IPS DF 4.7 (cell line): ENCODE results near the gene SEMA3G.

ENCODE experiments used
- DNase-seq: peaks from one replicate; pipeline ENCODE4 v3.0.0-alpha.2; 2013; ENCODE audit warnings: low spot score; ENCODE audit errors: extremely low read depth

Gene SEMA3G

DNA sequence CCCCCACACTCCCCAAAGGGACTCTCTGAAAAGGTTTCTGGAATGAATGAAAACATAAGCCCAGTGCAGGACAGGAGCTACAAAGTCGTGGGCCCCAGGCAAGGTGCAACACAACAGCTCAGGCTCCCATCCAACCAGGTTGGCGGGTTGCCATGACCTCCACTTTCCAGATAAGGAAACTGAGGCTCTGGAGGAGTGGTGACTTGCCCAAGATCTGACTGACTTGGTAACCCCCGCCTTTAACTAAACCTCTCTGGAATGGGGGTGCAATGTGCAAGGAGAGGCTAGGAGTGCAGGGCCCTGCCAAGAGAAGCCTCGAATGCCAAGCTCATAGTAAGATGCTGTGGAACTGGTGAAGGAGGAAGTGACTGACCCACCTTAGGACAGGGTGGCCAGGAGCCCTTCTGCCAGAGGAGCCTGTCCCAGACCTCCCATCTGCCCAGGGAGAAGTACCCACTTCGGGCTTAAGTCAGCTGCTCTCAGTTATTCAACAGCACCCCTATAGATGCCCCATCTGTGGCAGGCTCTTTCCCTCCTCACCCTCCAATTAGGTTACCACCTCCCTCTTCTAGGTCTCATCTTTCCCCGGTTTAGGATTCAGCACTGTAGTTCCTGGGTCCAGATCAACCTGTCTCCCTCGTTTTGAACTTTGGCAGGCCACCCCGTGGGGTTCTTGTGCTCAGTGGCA, 9.5 kb upstream of the SEMA3G start:
- no peak for DNase-seq

DNA sequence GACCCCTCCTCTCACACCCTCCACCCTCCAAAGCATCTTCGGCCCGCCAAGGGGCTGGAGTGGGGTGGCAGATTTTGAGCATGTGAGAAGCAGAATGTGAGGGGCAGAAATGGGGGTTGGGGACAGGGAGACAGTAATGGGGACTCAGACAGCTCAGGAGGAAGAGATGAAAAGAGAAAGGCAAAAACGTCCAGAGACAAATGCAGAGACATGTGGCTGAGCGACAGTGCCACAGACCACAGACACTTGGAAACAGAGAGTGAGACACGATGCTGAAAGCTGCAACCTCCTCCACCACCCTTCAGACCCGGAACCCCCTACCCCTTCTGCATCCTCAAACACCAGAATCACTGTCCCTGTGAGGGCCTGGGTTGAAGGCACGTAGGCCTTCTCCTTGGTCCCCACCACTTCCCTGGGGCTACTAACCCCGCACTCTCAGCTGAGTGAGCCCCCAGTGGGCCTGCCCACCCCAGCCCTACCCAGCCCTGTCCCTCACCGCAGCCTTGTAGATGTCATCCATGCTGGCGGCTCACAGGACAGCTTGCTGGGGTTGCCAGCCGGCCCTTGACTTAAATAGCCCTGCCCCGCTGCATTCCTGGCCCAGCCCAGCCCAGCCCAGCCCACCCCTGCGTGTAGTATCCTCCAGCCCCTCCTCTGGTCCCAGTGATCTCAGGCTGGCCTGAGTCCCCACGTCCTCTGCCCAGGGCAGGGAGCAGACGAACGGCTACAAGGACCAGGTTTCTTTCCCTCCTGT, 8.8 kb upstream of the SEMA3G start, which contains the start of gene TNNC1:
TSS of gene TNNC1 (minus strand) at position 546 of the 754 bp plus-strand sequence. CDS start at position 520, 26 bp downstream.
- DNase-seq: no peak

DNA sequence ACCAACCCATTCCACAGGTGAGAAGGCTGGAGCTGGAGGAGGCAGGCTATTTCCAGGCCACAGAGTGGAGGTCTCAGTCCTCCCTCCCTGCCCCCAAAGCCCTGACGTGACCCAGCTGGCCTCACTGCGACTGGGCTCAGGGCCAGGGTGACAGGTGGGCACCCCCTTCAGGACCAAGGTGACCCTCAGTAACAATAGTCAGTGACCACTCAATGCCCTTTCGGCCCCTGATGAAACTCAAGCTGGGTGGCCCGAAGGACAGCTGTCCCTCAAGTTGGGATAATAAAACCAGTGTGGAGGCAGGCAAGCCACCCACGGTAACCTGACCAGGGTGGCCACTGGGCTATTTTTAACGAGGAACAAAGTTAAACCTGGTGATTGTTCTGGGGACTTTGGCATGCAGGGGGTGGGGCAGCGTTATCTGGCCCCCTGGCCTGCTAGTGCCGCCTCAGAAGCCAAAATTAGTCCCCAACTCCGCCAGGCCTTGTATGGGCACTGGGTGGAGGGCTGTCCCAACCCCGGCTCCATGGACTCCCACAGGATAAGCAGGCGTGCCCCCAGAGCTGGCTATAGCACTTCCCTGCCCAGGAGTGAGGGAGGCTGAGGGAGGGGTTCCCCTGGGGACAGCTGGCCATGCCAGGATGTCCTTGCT, 7.8 kb upstream of the SEMA3G start:
- no peak for DNase-seq

DNA sequence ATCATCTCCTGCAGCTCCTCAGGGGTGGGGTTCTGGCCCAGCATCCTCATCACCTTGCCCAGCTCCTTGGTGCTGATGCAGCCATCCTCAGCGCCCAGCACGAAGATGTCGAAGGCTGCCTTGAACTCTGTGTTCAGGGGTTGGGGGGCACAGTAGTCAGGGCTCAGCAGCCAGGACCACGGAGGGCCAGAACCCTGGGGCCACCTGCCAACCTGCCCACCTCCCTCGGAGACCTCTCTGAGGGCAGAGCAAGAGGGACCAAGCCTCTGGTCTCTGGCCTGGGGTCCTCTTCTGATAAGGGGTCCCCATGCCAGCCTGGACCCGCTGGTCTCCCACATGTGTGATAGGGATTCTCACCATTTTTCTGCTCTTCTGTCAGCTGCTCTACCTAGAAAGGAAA, 7.2 kb upstream of the SEMA3G start:
- no peak for DNase-seq

DNA sequence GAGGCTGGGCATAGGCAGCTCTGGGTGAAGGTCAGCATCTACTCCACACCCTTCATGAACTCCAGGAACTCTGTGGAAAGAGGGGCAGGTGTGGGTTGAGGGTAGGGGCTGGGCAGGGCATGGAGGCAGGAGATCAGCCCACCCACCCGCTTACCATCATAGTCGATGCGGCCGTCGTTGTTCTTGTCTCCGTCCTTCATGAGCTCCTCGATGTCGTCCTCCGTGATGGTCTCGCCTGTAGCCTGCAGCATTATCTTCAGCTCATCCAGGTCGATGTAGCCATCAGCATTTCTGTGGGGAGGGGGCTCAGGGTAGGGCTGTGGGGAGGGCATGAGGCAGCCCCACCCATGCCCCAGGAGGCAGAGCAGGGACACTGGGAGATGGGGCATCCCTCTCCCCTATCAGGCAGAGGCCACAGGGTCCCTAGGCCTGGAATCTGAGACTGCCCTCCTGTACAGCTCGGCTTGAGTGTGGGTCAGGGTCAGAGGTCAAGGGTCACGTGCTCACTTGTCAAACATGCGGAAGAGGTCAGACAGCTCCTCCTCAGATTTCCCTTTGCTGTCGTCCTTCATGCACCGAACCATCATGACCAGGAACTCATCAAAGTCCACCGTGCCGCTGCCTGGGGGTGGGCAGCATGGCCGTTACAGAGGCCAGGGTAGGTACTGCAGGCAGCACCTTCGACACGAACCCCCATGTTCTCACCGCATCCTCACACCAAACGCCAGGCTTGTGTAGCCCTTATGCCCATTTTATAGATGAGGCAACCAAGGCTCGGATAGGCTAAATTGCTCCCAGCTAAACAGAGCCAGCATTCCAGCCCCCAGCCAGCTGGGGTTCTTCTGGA, 6.6 kb upstream of the SEMA3G start:
- no peak for DNase-seq

DNA sequence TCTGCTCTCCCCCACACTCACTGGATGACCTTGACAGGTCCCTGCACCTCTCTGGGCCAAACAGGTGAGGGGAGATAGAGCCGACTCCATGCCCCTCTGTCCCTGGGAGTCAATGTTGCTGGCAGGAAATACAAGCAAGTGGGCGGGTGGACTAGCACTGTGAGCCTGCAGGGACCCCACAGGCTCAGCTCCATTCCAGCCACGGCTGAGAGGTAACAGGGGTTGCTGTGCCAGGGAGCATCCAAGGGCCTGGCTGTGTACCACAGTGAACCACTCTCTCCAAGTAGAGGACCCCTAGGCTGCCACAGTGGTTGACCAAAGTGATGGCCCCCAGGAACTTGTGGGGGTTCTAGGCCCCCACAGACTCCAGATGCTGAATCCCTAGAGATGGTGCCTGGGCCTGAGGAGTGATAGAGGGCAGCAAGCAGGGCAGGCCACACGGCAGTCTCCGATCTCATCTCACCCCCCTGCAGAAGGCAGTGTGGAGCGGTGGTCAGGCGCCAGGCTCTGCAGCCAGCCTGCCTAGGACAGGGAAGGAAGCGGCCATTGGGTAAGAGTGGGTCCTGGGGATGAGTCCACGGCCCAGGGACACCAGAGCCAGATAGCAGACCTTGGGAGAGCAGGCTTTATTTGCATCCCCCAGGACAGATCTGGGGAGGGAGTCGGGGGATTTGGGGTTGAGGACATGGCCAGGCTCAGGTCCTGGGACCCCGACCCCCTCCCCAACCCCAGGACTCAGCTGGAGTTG, 5.8 kb upstream of the SEMA3G start:
- DNase-seq: no peak

DNA sequence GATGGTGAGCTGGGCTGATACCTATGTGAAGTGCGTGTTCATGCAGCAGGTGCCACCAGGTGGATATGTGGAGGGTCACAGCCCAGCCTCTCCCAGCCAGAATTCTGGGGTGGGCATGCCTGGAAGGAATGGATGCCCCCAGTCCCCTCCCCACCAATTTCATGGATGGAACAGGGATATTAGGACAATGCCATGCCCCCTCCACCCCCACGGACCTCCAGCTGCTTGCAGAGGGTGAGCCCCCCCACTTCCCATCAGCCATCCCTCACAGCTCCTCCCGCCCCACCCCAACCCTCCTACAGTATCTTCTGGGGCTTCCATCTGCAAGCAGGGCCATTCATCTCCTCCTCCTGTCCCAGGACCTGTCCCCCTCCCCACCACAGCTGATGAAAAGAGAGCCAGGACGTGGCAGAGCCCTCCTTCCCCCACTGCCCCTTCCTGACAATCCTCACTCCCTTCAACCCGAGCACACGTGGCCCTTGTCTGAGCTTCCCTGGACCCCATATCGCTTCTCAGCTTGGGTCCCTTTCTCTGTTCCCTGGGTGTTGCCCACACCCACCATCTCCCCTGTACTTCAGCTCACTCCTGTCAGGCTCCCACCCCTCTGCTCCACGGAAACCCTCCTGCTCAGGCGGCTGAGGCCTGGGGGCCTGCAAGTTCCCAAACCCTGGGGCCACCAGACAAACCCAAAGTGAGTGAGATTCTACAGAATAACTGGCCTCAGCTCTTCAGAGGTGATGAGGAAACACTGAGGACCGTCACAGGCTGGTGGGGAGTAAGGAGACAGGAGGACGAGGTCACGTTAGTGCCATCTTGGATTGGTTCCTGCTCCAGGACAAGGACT, 2.8 kb upstream of the SEMA3G start:
- no peak for DNase-seq

DNA sequence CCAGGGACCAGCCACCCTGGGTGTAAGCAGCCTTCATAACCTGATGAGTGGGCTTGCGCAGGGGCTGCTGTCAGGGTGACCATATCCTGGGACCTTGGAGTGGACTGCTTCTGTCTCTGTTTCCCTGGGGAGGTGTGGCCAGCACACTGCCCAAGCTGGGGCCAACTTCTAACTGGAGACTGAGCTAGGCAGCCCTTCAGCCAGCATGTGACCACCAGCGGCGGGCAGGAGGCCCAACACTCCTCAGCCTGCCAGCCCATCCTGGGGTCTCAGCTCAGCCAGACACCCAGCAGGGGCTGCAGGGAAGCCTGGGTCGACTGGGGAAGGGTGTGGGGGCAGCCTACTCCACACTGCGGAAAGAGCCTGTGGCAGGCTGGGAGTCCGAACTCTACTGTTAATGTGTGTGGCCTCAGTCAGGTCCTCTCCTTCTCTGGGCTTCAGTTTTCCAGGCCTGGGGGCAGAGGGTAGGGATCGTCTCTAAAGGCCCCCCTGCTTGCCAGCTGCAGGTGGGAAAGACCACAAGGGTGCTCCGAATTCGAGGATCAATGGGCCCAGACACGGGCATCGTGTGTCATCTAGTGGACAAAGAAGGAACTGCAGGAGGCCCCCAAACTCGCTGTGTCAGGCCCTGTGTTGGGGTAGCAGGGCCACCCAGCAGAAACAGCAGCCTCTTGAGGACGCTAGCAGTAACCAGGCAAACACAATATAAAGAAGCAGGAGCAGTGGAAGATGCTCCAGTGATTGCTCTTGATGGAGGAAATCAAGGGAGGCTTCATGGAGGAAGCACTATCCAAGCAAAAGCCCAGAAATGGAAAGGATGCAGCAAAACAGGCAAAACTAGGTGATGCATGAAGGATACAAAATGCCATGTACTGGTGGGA, 2.0 kb upstream of the SEMA3G start:
- no peak for DNase-seq

DNA sequence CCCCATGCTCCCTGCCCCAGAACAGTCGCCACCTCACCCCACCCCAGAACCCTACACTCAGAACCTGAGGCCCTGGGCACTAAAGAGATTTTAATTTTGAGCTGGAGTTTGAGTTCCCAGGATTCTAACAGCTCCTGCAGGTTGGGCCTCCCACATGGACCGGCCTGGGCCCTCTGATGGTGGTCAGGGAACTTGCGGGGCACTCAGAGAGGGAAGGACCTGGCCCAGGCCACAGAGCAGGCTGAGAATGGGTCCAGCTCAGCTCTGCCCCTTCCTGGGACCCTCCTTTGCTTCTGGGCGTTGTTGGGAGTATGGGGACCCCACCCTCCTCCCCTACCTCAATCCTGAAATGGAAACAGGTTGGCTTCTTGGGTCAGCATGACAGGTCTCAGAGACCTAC, 1.1 kb upstream of the SEMA3G start:
- DNase-seq: no peak

DNA sequence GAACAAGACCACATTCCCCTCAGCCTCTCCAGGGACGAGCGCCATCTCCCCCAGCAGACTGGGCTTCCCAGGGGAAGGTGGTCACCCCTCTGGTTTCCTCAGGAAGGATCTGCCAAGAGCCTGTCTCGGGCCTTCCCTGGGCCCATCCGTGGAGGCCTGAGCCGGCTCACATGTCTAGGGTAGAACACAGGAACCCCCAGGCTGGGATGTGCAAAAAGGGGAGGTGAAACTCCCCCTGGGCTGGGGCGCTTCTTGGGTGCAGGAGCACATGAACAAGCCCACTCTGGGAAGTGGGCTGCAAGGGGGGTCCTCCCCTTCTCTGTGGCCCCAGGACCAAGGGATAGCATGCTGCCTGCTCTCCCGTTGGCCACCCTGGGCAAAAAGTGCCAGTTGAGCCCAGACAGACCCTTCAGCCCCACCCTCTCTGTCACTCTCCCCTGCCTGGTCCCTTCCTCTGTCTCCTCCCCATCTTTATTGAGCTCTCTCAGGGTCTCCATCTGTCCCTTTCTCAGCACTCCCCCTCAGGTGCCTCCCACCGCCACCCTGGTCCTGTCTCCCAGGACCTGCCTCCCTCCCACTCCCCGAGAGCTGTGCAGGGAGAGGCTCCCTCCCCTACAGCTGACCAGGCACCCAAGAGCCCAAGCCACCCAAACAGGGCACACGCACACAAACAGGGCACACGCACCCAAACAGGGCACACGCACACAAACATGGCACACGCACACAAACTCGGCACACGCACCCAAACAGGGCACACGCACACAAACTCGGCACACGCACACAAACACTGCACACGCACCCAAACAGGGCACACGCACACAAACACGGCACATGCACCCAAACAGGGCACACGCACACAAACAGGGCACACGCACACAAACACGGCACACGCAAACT, 864 bp downstream of the SEMA3G start:
- no peak for DNase-seq

DNA sequence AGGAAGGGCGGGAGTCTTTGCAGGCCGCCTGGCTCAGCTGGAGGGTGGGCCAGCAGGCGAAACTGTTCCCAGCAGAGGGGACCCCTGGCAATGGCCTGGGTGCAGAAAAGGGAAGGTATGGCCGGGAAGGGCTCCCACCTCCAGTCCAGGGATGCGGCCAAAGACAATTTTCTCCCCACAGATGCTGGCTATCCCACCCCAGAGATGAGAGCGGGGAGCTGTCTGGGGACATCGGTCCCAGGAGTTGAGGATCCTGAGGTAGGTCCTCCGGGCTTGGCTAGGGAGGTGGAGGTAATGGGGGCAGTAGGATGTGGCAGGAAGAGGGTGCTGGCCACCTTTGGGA, 1.7 kb downstream of the SEMA3G start:
- DNase-seq: no peak

DNA sequence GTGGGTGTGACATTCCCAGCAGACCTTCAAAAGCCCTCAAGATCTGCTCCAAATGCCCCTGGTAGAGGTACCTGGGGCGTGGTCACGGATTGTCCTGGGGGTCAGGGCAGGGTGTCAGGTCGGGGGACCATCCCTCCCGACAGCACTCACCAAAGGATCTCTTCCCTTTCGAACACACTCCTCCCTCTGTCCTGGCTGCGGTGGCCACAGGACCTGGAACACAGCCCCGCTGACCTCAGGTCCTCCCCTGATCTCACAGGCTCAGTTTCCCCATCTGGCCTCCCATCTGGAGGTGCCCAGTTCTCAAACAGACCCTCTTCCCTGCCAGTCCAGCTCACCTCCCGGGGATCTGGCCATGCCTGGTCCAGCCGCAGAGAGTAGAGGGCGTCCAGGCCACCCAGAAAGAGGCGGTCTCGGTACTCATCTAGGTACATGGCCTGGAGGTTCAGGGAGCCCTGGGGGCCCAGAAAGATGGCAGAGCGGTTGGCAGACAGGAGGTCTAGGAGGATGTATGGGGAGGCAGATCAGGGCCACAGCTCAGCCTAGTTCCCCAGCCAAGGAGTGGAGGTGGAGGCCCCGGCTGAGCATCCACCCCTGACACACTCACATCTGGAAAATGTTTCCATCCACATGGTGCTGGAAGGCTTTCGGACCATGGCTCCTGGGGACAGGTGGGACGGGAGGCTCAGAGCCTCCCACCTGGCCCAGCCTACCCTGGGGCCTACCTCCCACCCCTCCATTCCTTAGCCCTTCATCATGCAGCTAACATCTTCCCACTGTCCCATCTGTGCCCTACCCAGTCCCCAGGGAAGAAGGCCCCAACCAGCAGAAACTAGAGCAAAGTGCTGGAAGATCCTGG, 2.3 kb downstream of the SEMA3G start:
- no peak for DNase-seq

DNA sequence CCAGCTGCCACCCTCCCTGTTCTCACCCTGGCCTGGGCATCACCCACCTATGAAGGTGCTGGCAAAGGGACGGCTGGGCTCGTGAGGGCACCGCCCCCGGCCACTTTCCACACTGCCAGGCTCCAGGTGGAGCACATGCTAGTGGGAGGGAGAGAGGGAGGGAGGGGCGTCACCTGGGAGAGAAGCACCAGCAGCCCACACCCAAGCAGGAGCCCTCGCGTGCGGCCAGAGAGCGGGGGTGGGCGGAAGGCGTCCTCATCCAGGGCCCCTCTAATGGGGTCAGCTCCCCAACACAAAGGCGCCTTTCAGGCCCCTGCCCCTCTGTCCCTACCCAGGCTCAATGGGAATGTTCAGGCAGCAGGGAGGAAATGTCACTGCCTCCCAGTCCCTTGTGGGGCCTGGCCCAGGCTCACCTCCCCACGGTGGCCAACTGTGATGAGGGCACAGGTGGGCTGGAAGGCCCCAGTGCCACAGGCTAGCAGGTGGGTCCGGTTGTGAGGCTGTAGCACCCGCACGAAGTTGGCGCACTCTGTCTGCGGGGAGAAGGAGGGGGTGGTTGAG, 3.1 kb downstream of the SEMA3G start:
- DNase-seq: no peak

DNA sequence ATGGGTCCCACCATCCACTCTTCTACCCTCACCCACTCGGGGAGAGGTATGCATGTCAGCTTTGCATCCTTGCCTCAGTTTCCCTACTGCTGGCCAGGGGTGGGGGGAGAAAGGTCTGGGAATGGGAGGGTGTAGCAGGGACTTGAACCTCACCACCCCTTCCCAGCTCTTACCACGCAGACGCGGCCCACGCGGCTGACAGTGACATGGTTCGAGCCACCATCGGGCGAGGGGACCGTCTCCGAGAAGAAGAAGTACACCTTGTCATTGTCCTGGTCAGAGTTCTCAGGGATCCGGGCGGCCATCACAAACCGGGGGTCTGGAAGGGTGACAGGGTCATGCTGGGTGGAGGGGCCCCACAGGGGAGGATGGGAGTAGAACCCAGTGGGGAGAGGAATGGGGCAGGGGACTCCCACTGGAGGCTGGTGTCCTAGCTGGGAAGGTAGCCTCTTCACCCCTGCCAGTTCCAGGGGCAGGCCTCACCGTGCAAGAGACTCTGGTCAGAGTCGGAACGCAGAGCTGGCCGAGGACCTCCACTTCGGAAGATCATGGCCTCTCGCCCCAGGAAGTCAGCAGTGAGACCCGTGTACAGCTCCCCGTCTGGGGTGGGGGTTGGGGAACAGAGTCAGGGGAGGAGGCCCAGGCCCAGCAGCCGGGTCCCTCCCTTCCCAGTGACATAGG, 3.7 kb downstream of the SEMA3G start:
- DNase-seq: no peak

DNA sequence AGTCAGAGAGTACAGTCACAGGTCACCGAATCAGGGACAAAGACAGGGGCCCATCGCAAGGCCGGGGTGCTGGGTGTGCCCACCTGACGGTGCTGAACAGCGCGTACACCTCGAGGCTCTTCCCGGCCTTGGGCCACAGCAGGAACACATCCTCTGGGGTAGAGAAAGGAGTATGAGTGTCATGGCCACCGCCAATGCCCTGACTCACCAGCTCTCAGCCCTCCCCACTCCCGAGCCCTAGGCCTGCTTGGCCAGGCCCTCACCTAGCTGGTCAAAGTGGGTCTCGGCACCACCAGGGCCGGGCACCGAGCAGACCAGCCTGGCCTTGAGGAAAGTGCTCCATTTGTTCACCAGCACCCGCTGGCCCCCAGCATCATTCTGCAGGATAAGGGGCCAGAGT, 4.2 kb downstream of the SEMA3G start:
- DNase-seq: no peak

DNA sequence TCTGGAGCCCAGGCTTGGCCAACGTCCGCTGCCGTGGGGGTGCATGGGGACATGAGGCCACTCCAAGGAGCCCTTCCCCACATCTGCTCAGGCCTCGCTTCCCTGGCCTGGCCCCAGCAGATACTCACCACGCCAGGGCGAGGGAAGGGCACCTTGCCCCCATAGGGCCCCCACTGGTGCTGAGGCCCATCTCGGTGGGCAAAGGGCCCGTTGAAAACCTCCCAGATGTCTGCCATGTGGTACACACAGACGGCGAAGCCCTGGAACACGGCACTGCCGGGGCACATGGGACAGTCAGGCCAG, 4.7 kb downstream of the SEMA3G start:
- no peak for DNase-seq
